ENCODE data around the gene CAMTA2.
A peak's percentile ranks its signal among the peaks of the same experiment; 100 is the strongest.
"Not testable (repeated sequence)": the region's sequence is repeated elsewhere in the genome, so short reads cannot be mapped to it uniquely, and the experiment has no call there.

CAMTA2 gene, protein sequence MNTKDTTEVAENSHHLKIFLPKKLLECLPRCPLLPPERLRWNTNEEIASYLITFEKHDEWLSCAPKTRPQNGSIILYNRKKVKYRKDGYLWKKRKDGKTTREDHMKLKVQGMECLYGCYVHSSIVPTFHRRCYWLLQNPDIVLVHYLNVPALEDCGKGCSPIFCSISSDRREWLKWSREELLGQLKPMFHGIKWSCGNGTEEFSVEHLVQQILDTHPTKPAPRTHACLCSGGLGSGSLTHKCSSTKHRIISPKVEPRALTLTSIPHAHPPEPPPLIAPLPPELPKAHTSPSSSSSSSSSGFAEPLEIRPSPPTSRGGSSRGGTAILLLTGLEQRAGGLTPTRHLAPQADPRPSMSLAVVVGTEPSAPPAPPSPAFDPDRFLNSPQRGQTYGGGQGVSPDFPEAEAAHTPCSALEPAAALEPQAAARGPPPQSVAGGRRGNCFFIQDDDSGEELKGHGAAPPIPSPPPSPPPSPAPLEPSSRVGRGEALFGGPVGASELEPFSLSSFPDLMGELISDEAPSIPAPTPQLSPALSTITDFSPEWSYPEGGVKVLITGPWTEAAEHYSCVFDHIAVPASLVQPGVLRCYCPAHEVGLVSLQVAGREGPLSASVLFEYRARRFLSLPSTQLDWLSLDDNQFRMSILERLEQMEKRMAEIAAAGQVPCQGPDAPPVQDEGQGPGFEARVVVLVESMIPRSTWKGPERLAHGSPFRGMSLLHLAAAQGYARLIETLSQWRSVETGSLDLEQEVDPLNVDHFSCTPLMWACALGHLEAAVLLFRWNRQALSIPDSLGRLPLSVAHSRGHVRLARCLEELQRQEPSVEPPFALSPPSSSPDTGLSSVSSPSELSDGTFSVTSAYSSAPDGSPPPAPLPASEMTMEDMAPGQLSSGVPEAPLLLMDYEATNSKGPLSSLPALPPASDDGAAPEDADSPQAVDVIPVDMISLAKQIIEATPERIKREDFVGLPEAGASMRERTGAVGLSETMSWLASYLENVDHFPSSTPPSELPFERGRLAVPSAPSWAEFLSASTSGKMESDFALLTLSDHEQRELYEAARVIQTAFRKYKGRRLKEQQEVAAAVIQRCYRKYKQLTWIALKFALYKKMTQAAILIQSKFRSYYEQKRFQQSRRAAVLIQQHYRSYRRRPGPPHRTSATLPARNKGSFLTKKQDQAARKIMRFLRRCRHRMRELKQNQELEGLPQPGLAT

DNA sequence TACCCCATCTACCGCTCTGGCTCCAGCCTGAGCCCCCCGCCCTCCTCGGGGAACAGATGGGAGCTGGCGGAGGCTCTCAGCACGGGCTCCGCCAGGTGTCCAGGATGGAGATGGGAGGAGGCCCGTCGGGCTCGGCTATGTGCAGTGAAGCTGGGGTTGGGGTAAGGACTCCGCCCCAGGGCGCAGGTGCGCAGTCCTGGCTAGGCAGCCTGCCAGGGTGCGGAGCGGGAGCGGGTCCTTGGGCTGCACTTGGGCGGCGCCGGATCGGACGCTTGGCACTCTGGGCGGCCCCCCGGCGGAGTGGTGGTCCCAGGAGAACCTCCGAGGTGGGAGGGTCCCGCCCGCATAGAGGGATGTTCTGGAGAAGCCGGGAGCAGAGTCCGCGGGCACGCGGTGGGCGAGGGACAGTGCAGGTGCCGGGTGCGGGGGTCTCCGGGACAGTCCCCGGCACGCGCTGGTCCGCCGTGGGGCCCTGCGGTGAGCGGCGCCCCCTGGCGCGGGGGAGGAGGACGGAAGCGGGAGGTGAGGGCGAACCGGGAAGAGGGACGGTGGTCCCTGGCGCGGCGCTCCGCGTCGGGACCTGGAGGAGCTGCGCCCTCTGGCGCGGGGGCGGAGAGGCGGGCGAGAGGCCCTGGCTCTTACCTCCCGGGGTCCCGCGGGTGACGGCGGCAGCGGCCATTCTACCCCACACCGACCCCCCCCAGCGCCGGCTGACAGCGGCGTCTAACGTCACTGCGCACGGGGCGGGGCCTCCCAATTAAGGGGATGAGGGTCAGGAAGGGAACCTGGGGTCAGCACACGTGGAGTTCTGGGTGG lies at the start of gene CAMTA2:
TSS of gene CAMTA2 (minus strand) at position 725 of the 816 bp plus-strand sequence. CDS start 1,453 bp downstream, outside the sequence.
- DNase-seq: peak; percentile 82

DNA sequence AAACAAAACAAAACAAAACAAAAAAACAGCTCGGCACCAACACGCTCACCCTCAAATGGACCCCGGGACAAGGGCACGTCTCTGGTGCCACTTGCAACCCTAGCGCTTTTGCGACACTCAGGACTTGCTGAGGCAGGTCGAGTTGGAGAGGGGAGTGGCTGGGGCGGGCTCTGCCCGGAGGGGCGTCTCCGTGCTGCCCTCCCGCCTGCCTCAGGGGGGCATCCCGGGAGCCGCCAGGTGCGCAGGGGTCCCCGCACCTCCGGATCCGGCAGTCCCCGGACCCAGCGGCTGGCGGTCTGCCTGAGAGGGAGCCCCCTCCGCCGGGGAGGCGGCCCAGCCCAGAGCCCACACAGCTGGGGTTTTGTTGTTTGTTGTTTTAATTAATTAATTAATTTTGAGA lies 47.8 kb upstream of the CAMTA2 start, which contains the start of gene SLC52A1:
TSS of gene SLC52A1 (minus strand) at position 112 of the 400 bp plus-strand sequence. CDS start 820 bp downstream, outside the sequence.
- no peak for DNase-seq

DNA sequence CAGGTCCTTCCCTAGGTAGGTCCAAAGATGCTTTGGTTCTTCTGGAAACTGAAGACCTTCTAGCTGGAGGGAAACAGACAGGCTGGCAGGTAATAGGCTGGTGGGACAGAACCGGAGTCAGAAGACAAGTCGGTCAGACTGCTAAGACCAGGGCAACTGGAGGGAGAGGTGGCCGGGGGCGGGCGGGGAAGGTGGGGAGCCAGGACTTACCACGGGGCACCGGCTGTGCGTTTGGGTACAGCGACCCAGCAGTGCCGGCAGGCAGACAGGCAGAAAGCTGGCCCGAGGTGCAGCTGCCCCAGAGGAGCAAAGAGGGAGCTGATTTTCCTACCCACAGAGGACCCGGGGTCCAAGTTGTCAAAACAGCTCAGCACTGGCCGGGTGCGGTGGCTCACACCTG lies 47.2 kb upstream of the CAMTA2 start:
- DNase-seq: no peak

DNA sequence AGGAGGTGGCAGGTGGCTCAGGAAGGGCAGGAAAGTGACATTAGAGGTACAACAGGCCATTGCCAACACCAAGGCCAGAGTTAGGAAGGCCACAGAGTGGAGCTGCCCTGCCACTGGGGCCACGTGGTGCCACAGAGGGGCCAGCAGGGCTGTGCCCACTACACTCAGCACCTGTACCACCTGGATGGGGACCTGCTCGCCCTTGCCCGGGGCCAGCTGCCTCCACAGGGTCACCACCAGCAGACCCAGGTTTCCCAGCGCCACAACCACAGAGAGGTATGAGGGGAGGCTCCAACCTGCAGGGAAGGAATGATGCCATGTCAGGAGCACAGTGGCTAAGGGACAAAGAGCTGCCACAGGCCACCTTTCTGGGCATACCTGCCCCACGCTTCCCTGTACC lies 46.6 kb upstream of the CAMTA2 start:
- DNase-seq: no peak

DNA sequence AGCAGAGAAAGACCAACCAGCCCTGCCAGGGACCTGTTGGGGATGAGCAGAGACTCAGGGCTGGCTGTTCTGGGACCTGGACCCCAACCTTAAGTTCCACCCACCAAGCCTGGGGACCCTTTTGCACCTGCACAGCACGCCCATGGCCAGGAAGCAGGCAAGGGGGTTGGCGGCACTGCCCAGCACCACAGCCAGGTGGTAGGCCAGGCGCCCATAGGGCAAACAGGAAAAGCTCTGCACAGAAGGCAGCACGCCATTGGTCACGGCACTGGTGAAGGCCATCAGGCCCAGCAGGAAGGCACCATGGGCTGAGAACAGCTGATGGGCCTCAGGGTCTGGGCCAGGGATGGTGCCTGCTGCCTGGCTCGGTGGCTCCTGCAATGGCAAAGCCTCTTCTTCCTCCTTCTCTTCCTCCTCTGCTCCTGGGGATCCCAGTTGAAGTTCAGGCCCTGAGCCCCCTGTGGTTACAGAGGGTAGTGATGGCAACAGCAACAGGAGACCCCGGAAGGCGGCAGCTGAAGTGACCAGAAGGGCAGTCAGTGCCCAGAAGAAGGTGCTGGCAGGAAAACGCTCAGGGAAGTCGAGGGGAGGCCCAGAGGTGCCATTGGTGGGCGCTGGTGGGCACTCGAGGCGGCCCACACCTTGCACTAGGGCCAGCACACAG lies 46.0 kb upstream of the CAMTA2 start:
- DNase-seq: no peak

DNA sequence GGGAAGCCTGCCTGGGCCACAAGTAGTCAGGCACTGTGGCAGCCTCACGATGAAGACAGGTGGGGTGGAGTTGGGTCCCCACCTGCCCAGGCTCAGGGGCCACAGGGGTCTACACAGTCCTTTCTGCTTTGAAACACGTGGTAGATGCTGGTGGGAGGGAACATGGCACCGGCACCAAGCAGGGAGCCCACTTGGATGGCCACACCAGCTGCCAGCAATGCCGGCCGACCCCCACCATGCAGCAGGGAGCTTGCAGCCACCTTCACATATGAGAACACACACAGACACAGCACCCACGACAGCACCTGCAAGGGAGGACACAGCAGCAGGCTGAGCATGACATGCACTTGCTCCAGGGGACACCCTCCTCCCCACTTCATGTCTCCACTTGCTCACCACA lies 45.4 kb upstream of the CAMTA2 start:
- DNase-seq: no peak

DNA sequence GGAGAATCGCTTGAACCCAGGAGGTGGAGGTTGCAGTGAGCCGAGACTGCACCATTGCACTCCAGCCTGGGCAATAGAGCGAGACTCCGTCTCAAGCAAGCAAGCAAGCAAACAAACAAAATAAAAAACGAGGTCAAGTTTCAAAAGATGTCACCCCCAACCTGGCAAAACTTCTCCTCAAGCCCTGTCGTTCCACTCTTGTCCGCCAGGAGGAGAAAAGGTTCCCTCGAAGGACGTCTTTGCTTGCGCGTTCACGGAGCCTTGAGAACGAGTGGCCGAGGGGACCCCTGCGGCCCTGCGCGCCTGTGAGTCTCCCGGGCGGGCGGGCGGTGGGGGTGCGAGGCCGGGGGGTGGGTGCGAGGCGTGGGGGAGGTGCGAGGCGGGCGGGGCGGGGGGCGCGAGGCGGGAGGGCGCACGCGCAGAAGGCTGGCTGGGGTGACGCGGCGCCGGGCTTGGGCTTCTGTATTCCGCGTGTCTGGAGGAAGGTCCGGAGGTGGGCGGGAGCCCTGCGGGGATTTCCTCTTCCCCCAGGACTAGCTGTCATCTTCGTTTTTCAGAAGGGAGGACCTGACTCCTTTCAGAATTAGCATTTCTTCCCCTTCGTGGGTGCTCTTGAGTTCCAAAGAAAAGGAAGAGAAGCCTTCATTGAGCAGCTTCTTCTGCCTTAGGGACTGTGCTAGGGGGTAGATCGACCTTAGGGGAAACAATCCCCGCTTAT lies 44.0 kb upstream of the CAMTA2 start:
- peak; percentile 83 for DNase-seq

DNA sequence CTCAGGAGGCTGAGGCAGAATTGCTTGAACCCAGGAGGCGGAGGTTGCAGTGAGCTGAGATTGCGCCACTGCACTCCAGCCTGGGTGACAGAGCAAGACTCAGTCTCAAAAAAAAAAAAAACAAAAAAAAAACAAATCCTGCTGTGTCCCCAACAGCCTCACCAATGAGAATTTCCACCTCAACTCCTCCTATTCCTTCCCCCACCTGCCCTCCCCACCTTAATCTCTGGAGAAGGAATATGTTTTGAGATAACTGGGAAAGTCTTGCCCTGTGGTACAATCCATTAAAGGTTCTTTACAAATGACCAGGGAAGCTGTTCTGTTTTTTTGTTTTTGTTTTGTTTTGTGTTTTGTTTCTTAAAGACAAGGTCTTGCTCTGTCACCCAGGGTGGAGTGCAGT lies 42.7 kb upstream of the CAMTA2 start:
- not testable (repeated sequence) for DNase-seq

DNA sequence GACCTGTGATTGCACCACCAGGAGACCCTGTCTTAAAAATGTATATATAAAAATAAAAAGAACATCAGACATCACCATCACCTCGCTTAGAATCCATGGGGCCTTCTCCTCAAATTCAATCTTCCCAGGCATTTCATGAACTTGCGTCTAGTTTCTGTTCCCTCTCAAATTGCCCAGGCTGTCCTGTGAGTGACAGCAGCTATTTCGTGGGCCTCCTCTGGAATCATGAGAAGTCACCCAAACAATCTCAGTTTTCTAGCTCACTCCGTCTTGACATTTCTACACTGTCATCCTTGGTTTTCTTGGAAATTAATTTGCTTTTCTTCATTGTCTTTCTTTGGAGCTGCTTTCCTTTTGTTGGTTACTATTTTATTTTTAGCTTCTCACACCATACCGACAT lies 40.4 kb upstream of the CAMTA2 start:
- no peak for DNase-seq

DNA sequence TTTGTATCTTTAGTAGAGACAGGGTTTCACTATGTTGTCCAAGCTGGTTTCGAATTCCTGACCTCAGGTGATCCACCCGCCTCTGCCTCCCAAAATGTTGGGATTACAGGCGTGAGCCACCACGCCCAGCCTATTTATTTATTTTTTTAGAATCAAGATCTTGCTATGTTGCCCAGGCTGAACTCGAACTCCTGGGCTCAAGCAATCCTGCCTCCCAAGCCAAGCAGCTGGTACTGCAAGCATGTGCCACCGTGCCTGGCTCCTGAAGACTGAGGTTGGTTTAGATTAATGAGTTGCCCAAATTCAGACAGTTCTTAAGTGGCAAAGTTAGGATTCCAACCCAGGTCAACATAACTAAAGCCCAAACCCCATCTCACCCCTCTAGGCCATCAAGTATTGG lies 39.8 kb upstream of the CAMTA2 start:
- no peak for DNase-seq

DNA sequence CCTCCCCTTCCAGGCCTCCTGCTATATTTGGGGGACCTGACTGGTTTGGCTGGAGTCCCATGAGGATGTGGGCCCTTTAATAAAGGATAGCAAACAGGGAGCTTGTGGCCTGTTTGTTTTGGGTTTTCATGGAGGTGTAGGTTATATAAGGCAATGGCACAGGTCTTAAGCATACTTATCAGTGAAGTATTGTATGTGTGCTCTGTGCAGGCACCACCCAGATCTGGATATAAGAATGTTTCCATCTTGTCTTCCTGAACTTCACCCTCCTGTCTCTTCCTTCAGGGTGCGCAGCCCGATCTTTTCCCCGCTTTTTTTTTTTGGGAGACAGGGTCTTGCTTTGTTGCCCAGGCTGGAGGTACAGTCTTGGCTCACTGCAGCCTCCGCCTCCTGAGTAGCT lies 37.1 kb upstream of the CAMTA2 start:
- DNase-seq: no peak

DNA sequence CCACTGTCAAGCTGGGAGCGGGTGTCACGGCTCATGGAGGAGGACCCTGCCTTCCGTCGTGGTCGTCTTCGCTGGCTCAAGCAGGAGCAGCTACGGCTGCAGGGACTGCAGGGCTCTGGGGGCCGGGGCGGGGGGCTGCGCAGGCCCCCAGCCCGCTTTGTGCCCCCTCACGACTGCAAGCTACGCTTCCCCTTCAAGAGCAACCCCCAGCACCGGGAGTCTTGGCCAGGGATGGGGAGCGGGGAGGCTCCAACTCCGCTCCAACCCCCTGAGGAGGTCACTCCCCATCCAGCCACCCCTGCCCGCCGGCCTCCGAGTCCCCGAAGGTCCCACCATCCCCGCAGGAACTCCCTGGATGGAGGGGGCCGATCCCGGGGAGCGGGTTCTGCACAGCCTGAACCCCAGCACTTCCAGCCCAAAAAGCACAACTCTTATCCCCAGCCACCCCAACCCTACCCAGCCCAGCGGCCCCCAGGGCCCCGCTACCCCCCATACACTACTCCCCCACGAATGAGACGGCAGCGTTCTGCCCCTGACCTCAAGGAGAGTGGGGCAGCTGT lies 36.2 kb upstream of the CAMTA2 start:
- DNase-seq: no peak

DNA sequence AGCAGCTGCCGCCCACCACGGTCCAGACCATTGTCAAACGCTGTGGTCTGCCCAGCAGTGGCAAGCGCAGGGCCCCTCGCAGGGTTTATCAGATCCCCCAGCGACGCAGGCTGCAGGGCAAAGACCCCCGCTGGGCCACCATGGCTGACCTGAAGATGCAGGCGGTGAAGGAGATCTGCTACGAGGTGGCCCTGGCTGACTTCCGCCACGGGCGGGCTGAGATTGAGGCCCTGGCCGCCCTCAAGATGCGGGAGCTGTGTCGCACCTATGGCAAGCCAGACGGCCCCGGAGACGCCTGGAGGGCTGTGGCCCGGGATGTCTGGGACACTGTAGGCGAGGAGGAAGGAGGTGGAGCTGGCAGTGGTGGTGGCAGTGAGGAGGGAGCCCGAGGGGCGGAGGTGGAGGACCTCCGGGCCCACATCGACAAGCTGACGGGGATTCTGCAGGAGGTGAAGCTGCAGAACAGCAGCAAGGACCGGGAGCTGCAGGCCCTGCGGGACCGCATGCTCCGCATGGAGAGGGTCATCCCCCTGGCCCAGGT lies 34.8 kb upstream of the CAMTA2 start:
- DNase-seq: no peak

DNA sequence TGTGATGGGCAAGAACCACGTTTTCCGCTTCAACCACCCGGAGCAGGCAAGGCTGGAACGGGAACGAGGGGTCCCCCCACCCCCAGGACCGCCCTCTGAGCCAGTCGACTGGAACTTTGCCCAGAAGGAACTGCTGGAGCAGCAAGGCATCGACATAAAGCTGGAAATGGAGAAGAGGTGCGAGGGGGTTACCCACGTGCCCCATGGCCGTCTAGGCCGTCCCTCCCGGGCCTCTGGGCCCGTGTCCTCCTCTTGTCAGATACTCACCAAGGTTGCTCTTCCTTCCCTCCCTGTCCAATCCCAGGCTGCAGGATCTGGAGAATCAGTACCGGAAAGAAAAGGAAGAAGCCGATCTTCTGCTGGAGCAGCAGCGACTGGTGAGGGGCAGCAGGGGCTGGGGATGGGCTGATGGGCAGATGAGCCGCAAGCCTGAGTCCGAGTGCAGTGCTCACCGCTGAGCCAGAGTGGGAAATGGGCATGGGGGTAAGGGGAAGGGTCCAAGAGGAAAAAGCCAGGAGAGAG lies 33.1 kb upstream of the CAMTA2 start:
- no peak for DNase-seq

DNA sequence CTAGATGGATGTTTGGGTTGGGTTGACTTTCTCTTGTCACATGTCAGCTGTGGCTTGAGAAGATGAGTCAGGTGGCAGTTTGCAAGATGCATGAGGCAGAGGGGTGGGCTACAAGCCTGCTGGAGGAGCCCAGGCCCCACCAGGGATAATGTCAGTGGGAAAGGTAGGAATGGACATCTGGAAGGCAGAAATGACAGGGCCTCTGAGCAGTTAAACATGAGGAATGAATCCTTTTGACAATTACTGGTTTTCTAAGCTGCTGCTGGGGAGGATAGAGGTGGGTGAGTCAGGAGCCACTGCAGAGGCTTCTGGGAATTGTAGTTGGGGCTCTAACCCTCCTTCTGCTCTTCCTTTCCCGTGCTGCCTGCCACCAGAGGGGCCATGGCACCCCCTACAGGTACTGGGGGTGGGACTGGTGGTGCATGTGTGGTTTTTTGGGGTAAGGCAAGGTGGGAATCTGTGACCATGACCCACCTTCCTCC lies 32.0 kb upstream of the CAMTA2 start:
- peak; percentile 48 for DNase-seq

DNA sequence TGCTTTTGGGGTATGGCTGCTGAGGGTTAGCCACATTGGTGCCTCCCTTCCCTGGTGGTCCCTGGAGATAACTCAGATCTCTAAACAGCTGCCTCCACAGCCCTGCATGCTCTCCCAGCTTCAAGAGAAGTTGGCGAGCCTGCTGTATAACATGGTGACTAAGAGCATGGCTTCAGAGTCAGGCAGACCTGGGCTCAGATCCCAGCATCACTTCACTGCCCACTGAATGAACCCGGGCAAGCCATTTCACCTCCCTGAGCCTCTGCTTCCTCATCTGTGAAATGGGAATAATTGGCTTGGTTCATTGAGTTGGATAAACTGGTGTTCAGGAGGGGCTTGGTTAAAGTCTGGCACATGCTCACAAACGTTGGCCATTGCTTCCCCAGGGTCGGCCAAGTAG lies 26.9 kb upstream of the CAMTA2 start:
- no peak for DNase-seq

DNA sequence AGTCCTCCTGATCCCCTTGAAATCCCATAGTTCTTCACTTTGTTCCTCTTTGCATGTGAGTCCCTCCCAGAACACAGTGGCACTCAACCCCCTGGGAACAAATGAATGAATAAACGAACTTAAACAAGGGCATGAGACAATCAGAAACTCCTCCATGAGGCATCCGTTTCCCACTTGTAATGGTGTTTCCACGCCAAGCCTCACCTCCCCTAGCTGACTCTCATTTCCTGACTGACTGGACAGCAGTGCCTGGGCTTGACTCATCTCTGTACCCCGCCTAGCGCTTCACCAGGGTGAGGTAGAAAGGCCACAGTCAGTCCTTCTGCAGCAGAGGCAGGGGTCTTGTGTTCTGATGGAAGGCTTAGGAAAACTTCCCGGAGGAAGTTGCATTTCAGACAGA lies 24.5 kb upstream of the CAMTA2 start:
- DNase-seq: no peak

DNA sequence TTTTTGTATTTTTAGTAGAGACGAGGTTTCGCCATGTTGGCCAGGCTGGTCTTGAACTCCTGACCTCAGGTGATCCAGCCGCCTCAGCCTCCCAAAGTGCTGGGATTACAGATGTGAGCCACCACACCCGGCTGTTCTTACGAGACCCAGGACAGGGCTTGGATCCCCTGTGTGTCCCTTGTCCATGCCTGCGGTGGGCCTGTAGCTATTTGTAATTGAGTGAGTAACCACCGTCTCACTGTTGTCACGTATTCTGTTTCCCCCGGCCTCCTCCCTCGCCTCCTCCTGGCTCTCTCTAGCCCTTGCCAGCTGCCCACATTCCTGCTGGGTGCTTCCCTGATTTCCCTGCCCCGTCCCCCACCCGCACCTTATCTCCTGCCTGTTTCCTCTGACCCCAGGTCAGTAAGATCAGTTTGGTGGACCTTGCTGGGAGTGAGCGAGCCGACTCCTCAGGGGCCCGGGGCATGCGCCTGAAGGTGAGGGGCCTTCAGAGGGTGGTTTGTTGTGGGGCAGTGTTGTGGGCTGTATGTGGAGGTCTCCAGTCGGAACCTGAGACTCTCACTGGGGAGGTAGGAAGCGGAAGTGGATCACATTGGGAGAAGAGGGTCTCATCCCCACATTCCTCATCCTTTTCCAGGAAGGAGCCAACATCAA lies 15.9 kb upstream of the CAMTA2 start:
- no peak for DNase-seq

DNA sequence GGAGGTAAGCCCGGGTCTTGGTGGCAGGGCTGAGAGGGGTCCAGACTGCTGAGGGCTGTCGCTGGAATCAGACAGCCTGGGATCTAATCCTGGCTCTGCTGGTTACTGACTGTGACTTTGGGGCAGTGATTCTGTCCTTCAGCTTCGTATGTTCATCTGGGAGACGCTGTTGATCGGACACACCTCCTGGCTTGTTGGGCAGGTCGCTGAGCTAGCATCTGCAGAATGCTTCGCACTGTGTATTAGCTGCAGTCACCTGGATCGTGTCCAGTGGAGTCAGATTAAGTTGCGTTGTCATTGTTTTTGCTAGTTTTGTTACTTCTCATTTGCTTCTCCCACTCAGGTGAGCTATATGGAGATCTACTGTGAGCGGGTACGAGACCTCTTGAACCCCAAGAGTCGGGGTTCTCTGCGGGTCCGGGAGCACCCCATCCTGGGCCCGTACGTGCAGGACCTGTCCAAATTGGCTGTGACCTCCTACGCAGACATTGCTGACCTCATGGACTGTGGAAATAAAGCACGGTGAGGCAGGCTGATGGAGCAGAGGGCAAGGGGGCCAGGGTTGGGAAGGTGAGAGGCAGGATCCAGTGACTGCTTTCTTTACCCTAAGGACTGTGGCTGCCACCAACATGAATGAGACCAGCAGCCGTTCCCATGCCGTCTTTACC lies 14.8 kb upstream of the CAMTA2 start:
- no peak for DNase-seq
